Loucy (cell line): ENCODE data around the gene C1orf122.

Experiments
- H2AFZ ChIP-seq: fragments of 200-600 bp; sonication (generic); 2 replicates; pipeline ENCODE4 v1.6.0; 2016; ENCODE audit warnings: antibody characterized with exemption, mild to moderate bottlenecking, low read length, moderate library complexity
- H3F3A ChIP-seq: fragments of 200-600 bp; 2 replicates; pipeline ENCODE4 v1.6.0; 2016; ENCODE audit warnings: antibody characterized with exemption, low read depth, mild to moderate bottlenecking
- H3K27me3 ChIP-seq: fragments of 200-600 bp; sonication (generic); 2 replicates; pipeline ENCODE4 v1.6.1; 2014; ENCODE audit warnings: low read length, mild to moderate bottlenecking; ENCODE audit not compliant: insufficient read depth, poor library complexity, severe bottlenecking
- H3K36me3 ChIP-seq: fragments of 200-600 bp; sonication (generic); 2 replicates; pipeline ENCODE4 v1.6.1; 2016; ENCODE audit warnings: low read length; ENCODE audit not compliant: insufficient read depth
- H3K4me1 ChIP-seq: fragments of 200-600 bp; sonication (generic); 2 replicates; pipeline ENCODE4 v1.5.1; 2014; ENCODE audit warnings: low read length, mild to moderate bottlenecking; ENCODE audit not compliant: insufficient read depth, poor library complexity, severe bottlenecking
- H3K4me2 ChIP-seq: fragments of 200-600 bp; sonication (generic); 2 replicates; pipeline ENCODE4 v1.6.0; 2014; ENCODE audit warnings: antibody characterized with exemption, low read length, low read depth, mild to moderate bottlenecking; ENCODE audit not compliant: poor library complexity, severe bottlenecking
- H3K4me3 ChIP-seq: fragments of 200-600 bp; sonication (generic); 2 replicates; pipeline ENCODE4 v1.5.1; 2014; ENCODE audit warnings: low read length, mild to moderate bottlenecking, mixed read lengths; ENCODE audit not compliant: poor library complexity, severe bottlenecking
- H3K79me2 ChIP-seq: fragments of 200-600 bp; sonication (generic); 2 replicates; pipeline ENCODE4 v1.6.1; 2014; ENCODE audit warnings: low read length; ENCODE audit not compliant: insufficient read depth
- H3K9ac ChIP-seq: fragments of 200-600 bp; sonication (generic); 2 replicates; pipeline ENCODE4 v1.6.0; 2014; ENCODE audit warnings: mild to moderate bottlenecking, low read depth, low read length, moderate library complexity; ENCODE audit not compliant: poor library complexity, severe bottlenecking
- H3K9me2 ChIP-seq: fragments of 200-600 bp; sonication (generic); replicated peaks from 2 replicates; pipeline ENCODE4 v1.6.1; 2016; ENCODE audit warnings: low read depth, low read length, mixed read lengths
- H3K9me3 ChIP-seq: fragments of 200-600 bp; sonication (generic); 2 replicates; pipeline ENCODE4 v1.6.1; 2014; ENCODE audit warnings: mild to moderate bottlenecking, antibody characterized with exemption, low read length, low read depth; ENCODE audit not compliant: insufficient read depth
- H4K20me1 ChIP-seq: fragments of 200-600 bp; sonication (generic); 2 replicates; pipeline ENCODE4 v1.6.0; 2014; ENCODE audit warnings: antibody characterized with exemption, low read length, mild to moderate bottlenecking; ENCODE audit not compliant: insufficient read depth, poor library complexity, severe bottlenecking
- CTCF ChIP-seq: fragments of 200-600 bp; sonication (generic); conservative IDR thresholded peaks from 2 replicates; pipeline ENCODE4 v1.5.1; 2014; ENCODE audit warnings: mild to moderate bottlenecking, antibody characterized with exemption, low read length
- EZH2phosphoT487 ChIP-seq: fragments of 200-600 bp; IDR thresholded peaks from 2 replicates; pipeline ENCODE4 v1.6.1; 2018; ENCODE audit warnings: antibody characterized with exemption, mild to moderate bottlenecking, moderate library complexity, borderline replicate concordance

C1orf122 gene

DNA sequence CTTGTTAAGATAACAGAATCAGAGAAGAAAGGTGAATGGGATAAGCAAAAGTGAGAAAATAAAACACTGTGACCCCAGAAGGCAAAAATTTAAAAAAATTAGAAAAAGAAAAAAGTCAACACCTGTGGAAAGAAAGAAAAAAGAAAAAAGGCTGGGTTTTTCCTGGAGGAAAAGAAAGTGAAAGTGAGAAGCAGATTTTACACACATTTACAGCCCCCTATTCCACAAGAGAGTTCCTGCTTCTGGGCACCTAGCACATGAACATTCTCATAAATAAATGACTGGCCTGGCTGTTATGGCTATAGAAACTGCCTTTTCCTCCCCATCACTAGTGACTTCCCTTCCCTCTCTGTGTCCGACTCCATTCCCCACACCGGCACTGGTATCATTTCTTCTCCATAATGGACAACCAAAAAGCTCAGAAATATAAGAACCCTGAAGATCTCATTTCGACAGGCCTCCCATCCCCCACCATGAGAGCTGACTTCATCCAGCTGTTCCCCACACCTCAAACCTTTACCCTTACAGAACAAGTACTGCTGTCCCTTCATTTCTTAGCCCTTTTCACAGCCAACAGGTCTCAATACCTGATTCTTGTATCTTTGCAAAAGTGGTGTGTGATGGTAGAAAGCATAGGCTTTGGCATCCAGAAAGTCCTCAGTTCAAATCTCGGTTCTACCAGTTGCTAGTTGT is 39.2 kb downstream of the C1orf122 start:
- Histone ChIP-seq H3K9ac (peak overlapping the region; percentile 38), H3K9me3 (no peaks in the 10 kb centered on the region), H3K27me3 (no peaks in the 10 kb centered on the region), H3K9me2 (no peaks in the 10 kb centered on the region), H3K4me1 (peaks cover 19% of the 10 kb centered on the region), H3K4me2 (peak overlapping the region; percentile 54), H2AFZ (no peak overlapping the region), H3F3A (no peaks in the 10 kb centered on the region), H3K36me3 (peaks cover 9% of the 10 kb centered on the region; the same call in 1 of the 2 replicates), H3K79me2 (peaks cover 47% of the 10 kb centered on the region), H3K4me3 (peak overlapping the region; percentile 1), H4K20me1 (no peaks in the 10 kb centered on the region)
- TF ChIP-seq CTCF (no peak), EZH2phosphoT487 (no peak)

DNA sequence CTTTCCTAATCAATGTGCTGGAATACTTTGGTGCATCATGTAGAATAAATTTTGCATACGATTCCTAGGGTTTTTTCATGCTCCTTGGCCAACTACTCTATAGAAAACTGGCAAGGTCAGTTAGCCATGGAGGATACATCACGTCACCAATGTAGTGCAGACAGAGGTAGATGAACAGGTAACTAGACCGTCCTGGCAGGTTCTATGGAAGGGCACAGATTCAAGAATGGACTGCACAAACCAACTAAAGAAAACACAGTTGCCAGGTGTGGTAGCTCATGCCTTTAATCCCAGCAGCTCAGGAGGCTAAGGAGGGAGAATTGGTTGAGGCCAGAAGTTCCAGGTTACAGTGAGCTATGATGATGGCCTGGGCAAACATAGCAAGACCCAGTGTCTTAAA is 41.9 kb downstream of the C1orf122 start:
- Histone ChIP-seq H3K79me2 (peaks cover 52% of the 10 kb centered on the region), H4K20me1 (no peaks in the 10 kb centered on the region), H3K36me3 (peaks cover 8% of the 10 kb centered on the region; the same call in 1 of the 2 replicates), H3K4me2 (no peak overlapping the region), H3K27me3 (no peaks in the 10 kb centered on the region), H3K9me3 (no peaks in the 10 kb centered on the region), H3K9ac (no peak overlapping the region), H3K9me2 (no peaks in the 10 kb centered on the region), H3K4me1 (peaks cover 37% of the 10 kb centered on the region), H3F3A (no peaks in the 10 kb centered on the region), H2AFZ (no peak overlapping the region), H3K4me3 (no peak overlapping the region)
- TF ChIP-seq EZH2phosphoT487 (no peak), CTCF (no peak)

- no peak for TF ChIP-seq CTCF
- no peak for TF ChIP-seq EZH2phosphoT487
- Histone ChIP-seq H2AFZ (no peak overlapping the region), H3K4me2 (no peak overlapping the region), H3K36me3 (peaks cover 8% of the 10 kb centered on the region; the same call in 1 of the 2 replicates), H4K20me1 (no peaks in the 10 kb centered on the region), H3K79me2 (peaks cover 56% of the 10 kb centered on the region), H3K4me1 (peaks cover 40% of the 10 kb centered on the region), H3K4me3 (no peak overlapping the region), H3K27me3 (no peaks in the 10 kb centered on the region), H3K9ac (no peak overlapping the region), H3F3A (no peaks in the 10 kb centered on the region), H3K9me3 (no peaks in the 10 kb centered on the region), H3K9me2 (no peaks in the 10 kb centered on the region)
Observed at GRCh38 chr1:37850352-37850955, 42.9 kb downstream of the C1orf122 start.
